Keratinocyte (primary cell): ENCODE results near the gene SUSD3.

Experiments
- CTCF ChIP-seq, 3 experiments: IDR thresholded peaks in 1 of 3; conservative IDR thresholded peaks in 1 of 3; optimal IDR thresholded peaks in 1 of 3; 2 replicates in 2 of 3; 3 replicates in 1 of 3; pipeline versions ENCODE3 to v1.5.1; 2011; ENCODE audit warnings: low read length in 3 of 3, mild to moderate bottlenecking in 3 of 3, moderate library complexity in 2 of 3, control low read depth in 1 of 3, inconsistent platforms in 1 of 3; ENCODE audit not compliant: insufficient read depth in 2 of 3; ENCODE audit errors: extremely low read depth in 1 of 3
- EZH2 ChIP-seq: IDR thresholded peaks from one replicate; pipeline ENCODE4 v1.6.1; 2012; ENCODE audit warnings: inconsistent platforms, mild to moderate bottlenecking, low read length, moderate library complexity

GRCh38 chr9:93077367-93077766 lies 18.9 kb downstream of the SUSD3 start:
- no peak for TF ChIP-seq EZH2
- TF ChIP-seq CTCF (optimal IDR thresholded peaks at IDR 0.05 in 1 of 3, IDR thresholded peaks at IDR 0.05 in 1 of 3, conservative IDR thresholded peaks at IDR 0.05 in 1 of 3; ENCODE audit: extremely low read depth in 1 of 3, insufficient read depth in 2 of 3, low read length in 3 of 3) = no peak
